Lower leg skin (tissue), 4 donors: Measurements from ENCODE around the gene MRPL33. TPM values are rescaled to one million over a fixed set of nuclear protein-coding genes. Genes with fewer than 3 reads are reported as not detected.

ENCODE experiments used
- DNase-seq, 2 donors: peaks; one replicate each; pipeline ENCODE4 v3.0.0-alpha.2; 2019; ENCODE audit warnings: low spot score in 2 of 2
- H3K4me3 ChIP-seq: fragments of 200-600 bp; sonication (generic); 2 replicates; pipeline ENCODE4 v1.5.1; 2017; ENCODE audit warnings: mild to moderate bottlenecking, low read depth; ENCODE audit not compliant: poor library complexity, severe bottlenecking
- POLR2A ChIP-seq, 2 donors: fragments of 450-650 bp; IDR thresholded peaks; one replicate each; pipeline ENCODE4 v1.6.1; 2016 to 2017; ENCODE audit warnings: antibody characterized with exemption in 2 of 2, mild to moderate bottlenecking in 1 of 2, moderate library complexity in 1 of 2
- whole genome bisulfite sequencing, 2 donors: methylation state at CpG; one replicate each; pipeline ENCODE4 v1.1.5; 2018; 5-methylcytosine and 5-hydroxymethylcytosine counted together
- intact Hi-C: fragments of 100-400 bp; cut with DNase I; formaldehyde crosslinking; loops from one replicate; pipeline ENCODE4 v1.15.0; 2023; ENCODE audit warnings: low total_unique reads
- total RNA-seq, 4 donors: library from RNA; depleted of rRNA; stranded (reverse); fragments of >200 nt; gene quantifications; one replicate each; pipeline ENCODE4 v1.1.0, GENCODE V29; 2016
- TF ChIP-seq, protein P1 (sequence below), 3 donors: fragments of 450-650 bp; IDR thresholded peaks; one replicate each; pipeline ENCODE4 v1.5.1; 2016; ENCODE audit warnings: antibody characterized with exemption in 3 of 3, mild to moderate bottlenecking in 3 of 3, moderate library complexity in 2 of 3

Gene MRPL33
- total RNA-seq, 4 donors from 2014 or later = 43.3 to 64.9 (median 54.5) TPM

- intact Hi-C loops = no loop called here
- DNase-seq = no peak
- H3K4me3 ChIP-seq = no peak overlapping the region
- TF ChIP-seq, protein P1, sequence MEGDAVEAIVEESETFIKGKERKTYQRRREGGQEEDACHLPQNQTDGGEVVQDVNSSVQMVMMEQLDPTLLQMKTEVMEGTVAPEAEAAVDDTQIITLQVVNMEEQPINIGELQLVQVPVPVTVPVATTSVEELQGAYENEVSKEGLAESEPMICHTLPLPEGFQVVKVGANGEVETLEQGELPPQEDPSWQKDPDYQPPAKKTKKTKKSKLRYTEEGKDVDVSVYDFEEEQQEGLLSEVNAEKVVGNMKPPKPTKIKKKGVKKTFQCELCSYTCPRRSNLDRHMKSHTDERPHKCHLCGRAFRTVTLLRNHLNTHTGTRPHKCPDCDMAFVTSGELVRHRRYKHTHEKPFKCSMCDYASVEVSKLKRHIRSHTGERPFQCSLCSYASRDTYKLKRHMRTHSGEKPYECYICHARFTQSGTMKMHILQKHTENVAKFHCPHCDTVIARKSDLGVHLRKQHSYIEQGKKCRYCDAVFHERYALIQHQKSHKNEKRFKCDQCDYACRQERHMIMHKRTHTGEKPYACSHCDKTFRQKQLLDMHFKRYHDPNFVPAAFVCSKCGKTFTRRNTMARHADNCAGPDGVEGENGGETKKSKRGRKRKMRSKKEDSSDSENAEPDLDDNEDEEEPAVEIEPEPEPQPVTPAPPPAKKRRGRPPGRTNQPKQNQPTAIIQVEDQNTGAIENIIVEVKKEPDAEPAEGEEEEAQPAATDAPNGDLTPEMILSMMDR (IDR thresholded peaks at IDR 0.05) = no peak
- TF ChIP-seq POLR2A (IDR thresholded peaks at IDR 0.05) = no peak
- 57 to 85% methylated on average over 3 of the region's 3 CpGs for WGBS, 2 donors
Measured at GRCh38 chr2:27805180-27805579, 33.7 kb downstream of the MRPL33 start.

GRCh38 chr2:27806311-27807059 lies 35.0 kb downstream of the MRPL33 start:
- TF ChIP-seq, protein P1 (IDR thresholded peaks at IDR 0.05) = no peak
- TF ChIP-seq POLR2A (IDR thresholded peaks at IDR 0.05) = no peak
- WGBS, 2 donors = 85 to 93% methylated on average over 5 of the region's 5 CpGs
- H3K4me3 ChIP-seq = no peak overlapping the region
- intact Hi-C loops = no loop called here
- DNase-seq = no peak

GRCh38 chr2:27807476-27807875 lies 36.0 kb downstream of the MRPL33 start:
- DNase-seq = no peak
- intact Hi-C loops = no loop called here
- H3K4me3 ChIP-seq = no peak overlapping the region
- TF ChIP-seq, protein P1 (IDR thresholded peaks at IDR 0.05) = no peak
- TF ChIP-seq POLR2A (IDR thresholded peaks at IDR 0.05) = no peak
- WGBS, 2 donors = 66 to 75% methylated on average over 4 of the region's 4 CpGs

- DNase-seq = no peak
- 91 to 93% methylated on average over 2 of the region's 2 CpGs for WGBS, 2 donors
- no peak overlapping the region for H3K4me3 ChIP-seq
- TF ChIP-seq, protein P1 (IDR thresholded peaks at IDR 0.05) = no peak
- no peak for TF ChIP-seq POLR2A (IDR thresholded peaks at IDR 0.05)
- intact Hi-C loops = no loop called here
Measured at GRCh38 chr2:27808418-27808817, 36.9 kb downstream of the MRPL33 start.

DNA sequence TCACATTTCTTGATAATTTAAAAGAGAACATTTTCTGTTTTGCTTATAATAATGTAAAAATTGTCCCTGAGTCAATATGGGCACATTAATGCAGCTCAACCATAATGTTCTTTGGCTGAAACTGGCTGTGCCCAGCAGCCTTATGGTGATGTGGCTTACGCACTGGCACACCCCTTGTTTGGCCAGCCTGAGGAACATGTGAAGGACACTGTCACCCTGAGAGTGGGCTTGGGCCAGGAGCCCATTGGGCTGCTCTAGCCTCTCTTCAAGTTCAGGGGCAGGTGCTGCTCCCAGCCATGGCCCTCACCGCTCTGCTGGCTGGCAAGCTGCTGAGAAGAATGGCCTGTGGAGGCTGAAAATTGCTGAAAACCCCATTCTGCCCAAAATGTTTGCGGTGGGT lies 37.5 kb downstream of the MRPL33 start:
- TF ChIP-seq, protein P1 (IDR thresholded peaks at IDR 0.05) = no peak
- no peak for TF ChIP-seq POLR2A (IDR thresholded peaks at IDR 0.05)
- WGBS, 2 donors = 84 to 95% methylated on average over 3 of the region's 3 CpGs
- no peak overlapping the region for H3K4me3 ChIP-seq
- no peak for DNase-seq
- intact Hi-C loops = no loop called here
